Tibial nerve (tissue), 4 donors: ENCODE results near the gene MEF2D. TPM values are rescaled to one million over a fixed set of nuclear protein-coding genes. Genes with fewer than 3 reads are reported as not detected.

Experiments used
- DNase-seq, 2 donors: peaks; one replicate each; pipeline ENCODE4 v3.0.0-alpha.2; 2019; ENCODE audit warnings: low spot score in 2 of 2
- H3K27ac ChIP-seq, 4 donors: fragments of 200-600 bp; sonication (generic) in 3 of 4; one replicate each; pipeline ENCODE4 v1.5.1; 2017 to 2019; ENCODE audit warnings: mild to moderate bottlenecking in 1 of 4
- H3K27me3 ChIP-seq, 2 donors: fragments of 200-600 bp; sonication (generic) in 1 of 2; one replicate each; pipeline versions ENCODE4 v1.5.1 to v1.6.0; 2017 to 2019
- H3K36me3 ChIP-seq, 3 donors: fragments of 200-600 bp; sonication (generic); one replicate each; pipeline ENCODE4 v1.5.1; 2018 to 2019
- H3K4me1 ChIP-seq, 4 donors: fragments of 200-600 bp; sonication (generic) in 3 of 4; one replicate each; pipeline ENCODE4 v1.5.1; 2017 to 2019
- H3K4me3 ChIP-seq, 4 donors: fragments of 200-600 bp; sonication (generic) in 3 of 4; one replicate each; pipeline ENCODE4 v1.5.1; 2017 to 2019; ENCODE audit warnings: mild to moderate bottlenecking in 1 of 4, moderate library complexity in 1 of 4
- H3K9me3 ChIP-seq, 4 donors: fragments of 200-600 bp; sonication (generic) in 3 of 4; one replicate each; pipeline ENCODE4 v1.5.1; 2017 to 2019
- EP300 ChIP-seq, 2 donors: sonication (generic); formaldehyde crosslinking; IDR thresholded peaks; one replicate each; pipeline ENCODE4 v1.6.1; 2017; ENCODE audit warnings: antibody characterized with exemption in 2 of 2, mild to moderate bottlenecking in 1 of 2
- POLR2A ChIP-seq, 2 donors: fragments of 450-650 bp; IDR thresholded peaks; one replicate each; pipeline ENCODE4 v1.6.1; 2017; ENCODE audit warnings: antibody characterized with exemption in 2 of 2, mild to moderate bottlenecking in 2 of 2, moderate library complexity in 2 of 2
- WGBS, 2 donors: methylation state at CpG; one replicate each; pipeline ENCODE4 v1.1.5; 2018; 5-methylcytosine and 5-hydroxymethylcytosine counted together
- total RNA-seq, 4 donors: library from RNA; depleted of rRNA; stranded (reverse); fragments of >200 nt; gene quantifications; one replicate each; pipeline ENCODE4 v1.1.0, GENCODE V29; 2016
- TF ChIP-seq, protein P1 (sequence below), 5 experiments: fragments of 200-600 bp in 3 of 5; fragments of 450-650 bp in 2 of 5; sonication (generic) in 3 of 5; IDR thresholded peaks; one replicate each; pipeline ENCODE4 v1.5.1; 2016 to 2019; ENCODE audit warnings: antibody characterized with exemption in 5 of 5, mild to moderate bottlenecking in 3 of 5, moderate library complexity in 2 of 5

MEF2D gene
- total RNA-seq, 4 donors from 2014 or later: 67.5 to 84.9 (median 70.8) TPM

GRCh38 chr1:156530006-156530405 is 29.4 kb upstream of the MEF2D start:
- DNase-seq: no peak
- H3K27ac ChIP-seq: no peak overlapping the region
- H3K27me3 ChIP-seq: no peaks in the 10 kb centered on the region
- 96% methylated on average over 17 to 18 of the region's 18 CpGs for WGBS, 2 donors
- no peaks in the 10 kb centered on the region for H3K36me3 ChIP-seq
- no peaks in the 10 kb centered on the region for H3K4me1 ChIP-seq
- TF ChIP-seq EP300 (IDR thresholded peaks at IDR 0.05): no peak
- TF ChIP-seq, protein P1, sequence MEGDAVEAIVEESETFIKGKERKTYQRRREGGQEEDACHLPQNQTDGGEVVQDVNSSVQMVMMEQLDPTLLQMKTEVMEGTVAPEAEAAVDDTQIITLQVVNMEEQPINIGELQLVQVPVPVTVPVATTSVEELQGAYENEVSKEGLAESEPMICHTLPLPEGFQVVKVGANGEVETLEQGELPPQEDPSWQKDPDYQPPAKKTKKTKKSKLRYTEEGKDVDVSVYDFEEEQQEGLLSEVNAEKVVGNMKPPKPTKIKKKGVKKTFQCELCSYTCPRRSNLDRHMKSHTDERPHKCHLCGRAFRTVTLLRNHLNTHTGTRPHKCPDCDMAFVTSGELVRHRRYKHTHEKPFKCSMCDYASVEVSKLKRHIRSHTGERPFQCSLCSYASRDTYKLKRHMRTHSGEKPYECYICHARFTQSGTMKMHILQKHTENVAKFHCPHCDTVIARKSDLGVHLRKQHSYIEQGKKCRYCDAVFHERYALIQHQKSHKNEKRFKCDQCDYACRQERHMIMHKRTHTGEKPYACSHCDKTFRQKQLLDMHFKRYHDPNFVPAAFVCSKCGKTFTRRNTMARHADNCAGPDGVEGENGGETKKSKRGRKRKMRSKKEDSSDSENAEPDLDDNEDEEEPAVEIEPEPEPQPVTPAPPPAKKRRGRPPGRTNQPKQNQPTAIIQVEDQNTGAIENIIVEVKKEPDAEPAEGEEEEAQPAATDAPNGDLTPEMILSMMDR (IDR thresholded peaks at IDR 0.05): no peak
- no peak for TF ChIP-seq POLR2A (IDR thresholded peaks at IDR 0.05)
- H3K4me3 ChIP-seq: no peak overlapping the region
- H3K9me3 ChIP-seq: no peaks in the 10 kb centered on the region

- DNase-seq: no peak
- H3K4me1 ChIP-seq: no peaks in the 10 kb centered on the region
- no peak for TF ChIP-seq POLR2A (IDR thresholded peaks at IDR 0.05)
- TF ChIP-seq EP300 (IDR thresholded peaks at IDR 0.05): no peak
- TF ChIP-seq, protein P1 (IDR thresholded peaks at IDR 0.05): no peak
- 84 to 90% methylated on average over 8 of the region's 8 CpGs for WGBS, 2 donors
- no peak overlapping the region for H3K4me3 ChIP-seq
- H3K27me3 ChIP-seq: no peaks in the 10 kb centered on the region
- no peak overlapping the region for H3K27ac ChIP-seq
- no peaks in the 10 kb centered on the region for H3K9me3 ChIP-seq
- H3K36me3 ChIP-seq: no peaks in the 10 kb centered on the region
Measured at GRCh38 chr1:156528875-156529425, 28.4 kb upstream of the MEF2D start.

DNA sequence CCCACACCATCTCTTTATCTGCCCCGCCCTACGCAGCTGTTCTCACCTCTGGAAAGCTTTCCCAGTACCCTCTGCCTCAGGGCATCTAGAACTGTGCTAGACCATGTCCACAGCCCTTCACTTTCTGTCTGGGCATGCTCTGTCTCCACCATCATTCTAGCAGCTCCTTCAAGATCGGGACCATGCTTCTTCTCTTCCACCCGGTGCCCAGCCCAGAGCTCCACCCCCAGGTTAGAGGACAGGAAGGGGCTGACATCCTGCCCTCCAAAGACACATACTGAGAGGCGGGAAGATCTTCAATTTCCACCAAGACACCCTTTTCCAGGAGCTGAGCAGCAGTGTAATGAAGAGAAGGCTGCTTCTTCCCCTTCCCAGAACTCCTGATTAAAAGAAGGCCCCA is 27.7 kb upstream of the MEF2D start:
- no peak for DNase-seq
- TF ChIP-seq EP300 (IDR thresholded peaks at IDR 0.05) (no peak), POLR2A (IDR thresholded peaks at IDR 0.05) (no peak)
- TF ChIP-seq, protein P1 (IDR thresholded peaks at IDR 0.05): no peak
- no peak overlapping the region for H3K27ac ChIP-seq
- H3K36me3 ChIP-seq: no peaks in the 10 kb centered on the region
- H3K9me3 ChIP-seq: no peaks in the 10 kb centered on the region
- WGBS, 2 donors: 79 to 82% methylated on average over 5 of the region's 5 CpGs
- no peaks in the 10 kb centered on the region for H3K27me3 ChIP-seq
- H3K4me3 ChIP-seq: no peak overlapping the region
- H3K4me1 ChIP-seq: no peaks in the 10 kb centered on the region

- Histone ChIP-seq H3K36me3 (no peaks in the 10 kb centered on the region), H3K9me3 (no peaks in the 10 kb centered on the region), H3K4me1 (no peaks in the 10 kb centered on the region), H3K27me3 (no peaks in the 10 kb centered on the region), H3K4me3 (no peak overlapping the region), H3K27ac (no peak overlapping the region)
- TF ChIP-seq EP300 (IDR thresholded peaks at IDR 0.05) (no peak), POLR2A (IDR thresholded peaks at IDR 0.05) (no peak)
- TF ChIP-seq, protein P1 (IDR thresholded peaks at IDR 0.05): no peak
- 91 to 100% methylated on average over 2 of the region's 2 CpGs for WGBS, 2 donors
- DNase-seq: no peak
Measured at GRCh38 chr1:156527584-156527983, 27.0 kb upstream of the MEF2D start.

GRCh38 chr1:156525856-156526489 is 25.4 kb upstream of the MEF2D start:
- no peak overlapping the region for H3K27ac ChIP-seq
- no peaks in the 10 kb centered on the region for H3K36me3 ChIP-seq
- WGBS, 2 donors: 83 to 86% methylated on average over 2 of the region's 2 CpGs
- no peaks in the 10 kb centered on the region for H3K27me3 ChIP-seq
- DNase-seq: no peak
- no peaks in the 10 kb centered on the region for H3K9me3 ChIP-seq
- TF ChIP-seq POLR2A (IDR thresholded peaks at IDR 0.05): no peak
- TF ChIP-seq EP300 (IDR thresholded peaks at IDR 0.05): no peak
- TF ChIP-seq, protein P1 (IDR thresholded peaks at IDR 0.05): no peak
- H3K4me1 ChIP-seq: no peaks in the 10 kb centered on the region
- no peak overlapping the region for H3K4me3 ChIP-seq
